Aorta (tissue), 5 donors: ENCODE data around the gene APBA1. TPM values are rescaled to one million over a fixed set of nuclear protein-coding genes. Genes with fewer than 3 reads are reported as not detected.

Experiments used
- ATAC-seq: fragments of 200-7000 bp; cut with Tn5 transposase; one replicate; pipeline ENCODE4 v1.9.1; 2022; ENCODE audit warnings: moderate library complexity; ENCODE audit not compliant: low FRiP score
- DNase-seq, 2 donors: peaks; one replicate each; pipeline ENCODE4 v3.0.0-alpha.2; 2020
- H3K27ac ChIP-seq, 2 donors: one replicate each; pipeline ENCODE4 v1.5.1; 2013; ENCODE audit warnings: low read length in 2 of 2, mild to moderate bottlenecking in 2 of 2, moderate library complexity in 2 of 2, control low read depth in 1 of 2, inconsistent platforms in 1 of 2, low read depth in 1 of 2
- H3K27me3 ChIP-seq, 2 donors: one replicate each; pipeline ENCODE4 v1.6.1; 2013; ENCODE audit warnings: control low read depth in 1 of 2, low read length in 1 of 2, mild to moderate bottlenecking in 1 of 2, moderate library complexity in 1 of 2; ENCODE audit not compliant: insufficient read depth in 2 of 2, control insufficient read depth in 1 of 2
- H3K36me3 ChIP-seq, 2 donors: one replicate each; pipeline ENCODE4 v1.6.1; 2013; ENCODE audit warnings: control low read depth in 1 of 2, low read length in 1 of 2, mild to moderate bottlenecking in 1 of 2; ENCODE audit not compliant: insufficient read depth in 2 of 2, control insufficient read depth in 1 of 2
- H3K4me1 ChIP-seq, 2 donors: one replicate each; pipeline ENCODE4 v1.6.1; 2013; ENCODE audit warnings: low read length in 2 of 2, control low read depth in 1 of 2, mild to moderate bottlenecking in 1 of 2, moderate library complexity in 1 of 2; ENCODE audit not compliant: insufficient read depth in 2 of 2, control insufficient read depth in 1 of 2
- H3K4me3 ChIP-seq, 2 donors: one replicate each; pipeline ENCODE4 v1.5.1; 2013; ENCODE audit warnings: low read length in 2 of 2, control low read depth in 1 of 2, mild to moderate bottlenecking in 1 of 2
- H3K9me3 ChIP-seq: one replicate; pipeline ENCODE4 v1.6.1; 2013; ENCODE audit warnings: mild to moderate bottlenecking, low read length; ENCODE audit not compliant: control insufficient read depth
- WGBS, 2 donors: extraction: QIAGEN DNeasy Blood & Tissue Kit; methylation state at CpG; one replicate each; pipeline ENCODE4 v1.1.7; 2013; 5-methylcytosine and 5-hydroxymethylcytosine counted together
- intact Hi-C, 2 donors: fragments of 100-400 bp; cut with DNase I; formaldehyde crosslinking; loops; one replicate each; pipeline versions ENCODE4 v1.14.2 to v1.15.0; 2022
- polyA plus RNA-seq, 2 donors: library from polyadenylated mRNA; stranded (reverse); fragments of 200-250 nt; gene quantifications; one replicate each; pipeline ENCODE4 v1.2.3, GENCODE V29; 2013
- total RNA-seq, 2 donors: library from RNA; stranded (reverse); fragmentation: NEBNext Ultra II Directional; extraction: Animal tissue kit (Norgen Biotek cat#: 25700); gene quantifications; one replicate each; pipeline ENCODE4 v1.2.1, GENCODE V29; 2021
- donor health status: healthy with polysubstance abuse.
- donor health status: Bipolar disorder and iron deficiency.
- donor health status: DM: no; HTN: no; CAD: no.
- donor health status: DM: no; HTN: no; CAD: no.
- donor health status: DM: yes; HTN: yes; CAD: no.

Gene APBA1
- total and polyA plus RNA-seq, 4 donors = 1.9 to 12.6 (median 7.9) TPM

- Histone ChIP-seq H3K4me1 (no peaks in the 10 kb centered on the region), H3K27ac (no peak overlapping the region)
Measured at GRCh38 chr9:69572611-69573010, 99.6 kb downstream of the APBA1 start.

GRCh38 chr9:69571032-69571431 lies 101.1 kb downstream of the APBA1 start:
- no peaks in the 10 kb centered on the region for H3K36me3 ChIP-seq
- no peak overlapping the region for H3K4me3 ChIP-seq
- no peak overlapping the region for H3K27ac ChIP-seq
- WGBS, 2 donors = 57 to 69% methylated on average over 2 of the region's 2 CpGs
- intact Hi-C loops = no loop called here
- H3K9me3 ChIP-seq = no peaks in the 10 kb centered on the region
- DNase-seq (no peak), ATAC-seq (no peak)
- no peaks in the 10 kb centered on the region for H3K4me1 ChIP-seq
- no peaks in the 10 kb centered on the region for H3K27me3 ChIP-seq

More at GRCh38 chr9:69572611-69573010, 99.6 kb downstream of the APBA1 start:
- no peaks in the 10 kb centered on the region for H3K36me3 ChIP-seq
- H3K4me3 ChIP-seq = no peak overlapping the region
- DNase-seq (no peak), ATAC-seq (no peak)
- H3K27me3 ChIP-seq = no peaks in the 10 kb centered on the region
- no peaks in the 10 kb centered on the region for H3K9me3 ChIP-seq
- intact Hi-C loops = no loop called here

GRCh38 chr9:69569738-69570451 lies 102.3 kb downstream of the APBA1 start:
- Histone ChIP-seq H3K27me3 (no peaks in the 10 kb centered on the region), H3K4me1 (no peaks in the 10 kb centered on the region), H3K4me3 (no peak overlapping the region), H3K27ac (no peak overlapping the region), H3K9me3 (no peaks in the 10 kb centered on the region), H3K36me3 (no peaks in the 10 kb centered on the region)
- ATAC-seq (no peak), DNase-seq (no peak)
- intact Hi-C loops = no loop called here
- WGBS, 2 donors = 8 to 16% methylated on average over 3 of the region's 3 CpGs

GRCh38 chr9:69564557-69564956 lies 107.6 kb downstream of the APBA1 start:
- DNase-seq (no peak), ATAC-seq (no peak)
- Histone ChIP-seq H3K4me3 (no peak overlapping the region), H3K36me3 (no peaks in the 10 kb centered on the region), H3K27ac (no peak overlapping the region), H3K9me3 (no peaks in the 10 kb centered on the region), H3K27me3 (no peaks in the 10 kb centered on the region), H3K4me1 (no peaks in the 10 kb centered on the region)
- 6 to 7% methylated on average over 1 of the region's 1 CpG for WGBS, 2 donors
- intact Hi-C loops = no loop called here

GRCh38 chr9:69559126-69559525 lies 113.0 kb downstream of the APBA1 start:
- DNase-seq (no peak), ATAC-seq (no peak)
- no peak overlapping the region for H3K27ac ChIP-seq
- no peaks in the 10 kb centered on the region for H3K9me3 ChIP-seq
- H3K4me1 ChIP-seq = no peaks in the 10 kb centered on the region
- intact Hi-C loops = no loop called here
- H3K4me3 ChIP-seq = no peak overlapping the region
- H3K36me3 ChIP-seq = no peaks in the 10 kb centered on the region
- no peaks in the 10 kb centered on the region for H3K27me3 ChIP-seq

- intact Hi-C loops = no loop called here
- H3K4me3 ChIP-seq = no peak overlapping the region
- H3K4me1 ChIP-seq = no peaks in the 10 kb centered on the region
- no peaks in the 10 kb centered on the region for H3K9me3 ChIP-seq
- H3K27me3 ChIP-seq = no peaks in the 10 kb centered on the region
- no peak for ATAC-seq
- no peaks in the 10 kb centered on the region for H3K36me3 ChIP-seq
- WGBS, 2 donors = 95 to 96% methylated on average over 4 of the region's 4 CpGs
- no peak overlapping the region for H3K27ac ChIP-seq
- DNase-seq = no peak
Measured at GRCh38 chr9:69556707-69557106, 115.5 kb downstream of the APBA1 start.

GRCh38 chr9:69555802-69556201 lies 116.4 kb downstream of the APBA1 start:
- DNase-seq (no peak), ATAC-seq (no peak)
- H3K4me1 ChIP-seq = no peaks in the 10 kb centered on the region
- H3K27ac ChIP-seq = no peak overlapping the region
- H3K27me3 ChIP-seq = no peaks in the 10 kb centered on the region
- no peaks in the 10 kb centered on the region for H3K9me3 ChIP-seq
- intact Hi-C loops = no loop called here
- H3K4me3 ChIP-seq = no peak overlapping the region
- no peaks in the 10 kb centered on the region for H3K36me3 ChIP-seq

GRCh38 chr9:69554945-69555344 lies 117.2 kb downstream of the APBA1 start:
- DNase-seq (no peak), ATAC-seq (no peak)
- Histone ChIP-seq H3K27me3 (no peaks in the 10 kb centered on the region), H3K36me3 (no peaks in the 10 kb centered on the region), H3K9me3 (no peaks in the 10 kb centered on the region), H3K27ac (no peak overlapping the region), H3K4me1 (no peaks in the 10 kb centered on the region), H3K4me3 (no peak overlapping the region)
- intact Hi-C loops = no loop called here
- whole genome bisulfite sequencing, 2 donors = 51 to 58% methylated on average over 6 of the region's 6 CpGs

- Histone ChIP-seq H3K9me3 (peaks cover 2% of the 10 kb centered on the region), H3K36me3 (no peaks in the 10 kb centered on the region), H3K27ac (no peak overlapping the region), H3K4me3 (no peak overlapping the region), H3K27me3 (no peaks in the 10 kb centered on the region), H3K4me1 (peaks cover 0 to 1% of the 10 kb centered on the region in 2 donors)
- 21 to 25% methylated on average over 14 of the region's 14 CpGs for WGBS, 2 donors
- intact Hi-C loops = loop anchor here (5.0 kb wide), 1 partner anchor 127 kb away; no protein-coding TSS in a partner anchor
- DNase-seq (no peak), ATAC-seq (peak; percentile 38)
Measured at GRCh38 chr9:69549310-69550202, 122.6 kb downstream of the APBA1 start.
